DND-41 (cell line): ENCODE measurements around the gene FLNB.

Experiments
- EZH2 ChIP-seq: IDR thresholded peaks from 3 replicates; pipeline ENCODE4 v1.6.1; 2012; ENCODE audit warnings: borderline replicate concordance, low read depth, mild to moderate bottlenecking, moderate library complexity, low read length, inconsistent platforms; ENCODE audit not compliant: severe bottlenecking
- TF ChIP-seq, protein P1 (sequence below): IDR thresholded peaks from 2 replicates; pipeline ENCODE4 v1.5.1; 2012; ENCODE audit warnings: borderline replicate concordance, low read length, moderate library complexity, mild to moderate bottlenecking; ENCODE audit not compliant: poor library complexity, severe bottlenecking; ENCODE audit errors: extremely low read depth

- TF ChIP-seq, protein P1, sequence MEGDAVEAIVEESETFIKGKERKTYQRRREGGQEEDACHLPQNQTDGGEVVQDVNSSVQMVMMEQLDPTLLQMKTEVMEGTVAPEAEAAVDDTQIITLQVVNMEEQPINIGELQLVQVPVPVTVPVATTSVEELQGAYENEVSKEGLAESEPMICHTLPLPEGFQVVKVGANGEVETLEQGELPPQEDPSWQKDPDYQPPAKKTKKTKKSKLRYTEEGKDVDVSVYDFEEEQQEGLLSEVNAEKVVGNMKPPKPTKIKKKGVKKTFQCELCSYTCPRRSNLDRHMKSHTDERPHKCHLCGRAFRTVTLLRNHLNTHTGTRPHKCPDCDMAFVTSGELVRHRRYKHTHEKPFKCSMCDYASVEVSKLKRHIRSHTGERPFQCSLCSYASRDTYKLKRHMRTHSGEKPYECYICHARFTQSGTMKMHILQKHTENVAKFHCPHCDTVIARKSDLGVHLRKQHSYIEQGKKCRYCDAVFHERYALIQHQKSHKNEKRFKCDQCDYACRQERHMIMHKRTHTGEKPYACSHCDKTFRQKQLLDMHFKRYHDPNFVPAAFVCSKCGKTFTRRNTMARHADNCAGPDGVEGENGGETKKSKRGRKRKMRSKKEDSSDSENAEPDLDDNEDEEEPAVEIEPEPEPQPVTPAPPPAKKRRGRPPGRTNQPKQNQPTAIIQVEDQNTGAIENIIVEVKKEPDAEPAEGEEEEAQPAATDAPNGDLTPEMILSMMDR, result no peak
- TF ChIP-seq EZH2, result no peak
Observed at GRCh38 chr3:58068122-58068809, 60.0 kb downstream of the FLNB start.
